HG02610 (cell line): ENCODE results near the gene PLCH1.

Experiments used
- ATAC-seq: cut with Tn5 transposase; IDR thresholded peaks from one replicate; pipeline ENCODE4 v1.9.1; 2021; ENCODE audit warnings: mild to moderate bottlenecking, moderate library complexity; ENCODE audit not compliant: unreplicated experiment

Gene PLCH1

DNA sequence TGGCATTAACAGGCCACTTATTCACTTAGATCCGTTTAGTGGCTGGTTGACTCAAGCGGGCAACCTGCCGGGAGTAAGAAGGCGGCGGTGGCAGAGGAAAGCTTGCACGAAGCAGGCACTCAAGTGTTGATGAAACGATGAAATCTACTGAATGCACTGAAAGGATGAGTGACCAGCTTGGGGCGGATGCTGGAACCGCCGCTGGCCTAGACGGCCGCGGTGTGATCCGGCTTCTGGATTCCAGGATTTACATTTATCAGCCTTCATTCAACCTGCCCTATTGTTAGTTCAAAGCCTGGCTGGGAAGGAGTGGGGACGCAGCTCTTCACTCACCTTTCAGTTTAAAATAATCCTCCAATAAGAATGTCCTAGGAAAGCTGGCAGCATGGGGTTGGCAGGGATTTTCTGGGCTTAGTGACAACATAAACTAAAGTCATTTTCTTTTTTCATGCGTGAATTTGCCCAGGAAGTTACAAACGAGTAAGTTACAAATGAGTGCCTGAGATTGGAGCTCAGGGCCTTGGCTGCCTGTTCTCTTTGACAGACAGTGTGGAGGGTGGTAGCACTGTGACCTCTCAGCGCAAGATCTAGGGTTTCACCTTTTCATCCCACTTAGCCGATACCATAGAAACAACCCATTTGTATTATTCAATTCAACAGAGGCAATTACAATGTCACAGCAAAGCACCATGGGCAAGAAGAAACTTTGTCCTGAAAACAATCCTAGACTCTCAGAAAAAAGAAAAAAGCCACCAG is 1.1 kb upstream of the PLCH1 start:
- ATAC-seq, result no peak

DNA sequence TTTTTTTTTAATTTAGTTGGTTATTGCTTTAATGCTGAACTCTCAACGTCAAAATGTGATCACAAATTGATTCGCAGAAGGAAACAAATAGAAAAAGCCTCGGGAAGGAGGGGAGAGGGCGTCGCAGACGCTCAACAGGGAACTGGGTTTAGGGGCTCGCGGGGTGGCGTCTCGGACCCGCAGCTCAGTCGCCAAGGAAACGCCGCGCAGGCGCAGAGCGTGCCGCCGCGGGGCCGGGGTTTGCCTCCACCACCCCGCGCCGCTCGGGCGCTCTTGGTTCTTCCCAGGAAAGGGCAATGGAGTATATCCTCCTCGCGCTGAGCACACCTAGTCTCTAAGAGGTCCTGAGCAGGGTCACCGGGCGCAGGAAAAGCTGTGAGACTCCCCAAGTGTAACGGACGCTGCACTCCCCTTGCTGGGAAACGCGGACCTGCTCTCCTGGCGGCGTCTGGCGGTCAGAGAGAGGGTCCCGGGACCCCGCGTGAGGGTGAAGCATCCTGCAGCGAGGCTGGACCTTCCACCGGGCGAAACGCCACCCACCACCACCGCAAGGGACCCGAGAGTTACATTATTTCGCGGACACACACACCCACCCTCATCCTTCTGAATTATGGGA is 753 bp downstream of the PLCH1 start:
- peak; percentile 33 for ATAC-seq

GRCh38 chr3:155743606-155744005 is 1.3 kb downstream of the PLCH1 start:
- no peak for ATAC-seq

DNA sequence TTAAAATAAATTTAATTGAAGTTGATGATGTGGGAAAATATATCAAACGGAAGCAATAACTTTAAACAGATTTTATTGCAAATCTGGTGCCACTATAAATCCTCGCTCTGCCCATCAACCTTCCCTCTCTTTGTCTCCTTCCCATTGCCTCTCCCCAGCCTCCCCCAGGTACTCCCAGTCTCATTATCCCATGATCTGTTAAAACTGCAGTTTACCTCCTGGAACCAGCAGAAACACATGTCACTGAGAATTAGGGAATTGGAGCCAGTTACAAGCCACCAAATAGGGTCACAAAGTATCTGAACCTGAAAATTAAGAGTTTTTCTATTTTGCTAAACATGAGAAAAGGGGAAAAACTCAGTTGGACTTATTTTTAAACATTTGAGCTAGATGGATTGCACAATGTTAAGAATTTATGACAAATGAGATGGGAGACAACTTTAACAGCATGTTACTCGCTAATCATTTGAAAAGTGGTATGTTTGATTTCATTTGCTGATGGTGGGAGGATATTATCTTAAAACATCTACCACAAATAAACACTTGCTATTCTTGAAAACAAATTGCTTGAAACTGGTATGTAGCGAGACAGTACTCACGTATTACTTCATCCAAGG is 2.4 kb downstream of the PLCH1 start:
- no peak for ATAC-seq

DNA sequence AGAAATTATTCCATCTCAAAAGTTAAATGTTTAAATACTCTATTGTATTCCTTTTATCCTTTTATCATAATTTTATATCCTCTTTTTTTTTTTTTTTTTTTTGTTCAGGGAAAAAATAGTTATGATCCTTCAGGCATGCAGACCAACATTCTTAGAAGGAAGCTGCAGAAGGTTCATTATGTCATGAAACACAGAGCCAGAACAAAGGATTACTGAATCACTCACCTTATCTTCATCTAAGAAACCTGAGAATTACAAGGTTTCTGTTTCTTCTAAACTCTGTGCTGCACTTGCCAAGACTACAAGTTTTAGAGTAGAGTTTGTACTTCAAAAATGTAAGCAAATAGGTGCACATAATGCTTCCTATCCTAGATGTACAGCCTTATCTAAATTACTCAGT is 3.3 kb downstream of the PLCH1 start:
- ATAC-seq, result no peak

- no peak for ATAC-seq
Observed at GRCh38 chr3:155741101-155741500, 3.8 kb downstream of the PLCH1 start.

GRCh38 chr3:155739154-155739553 is 5.7 kb downstream of the PLCH1 start:
- no peak for ATAC-seq

- no peak for ATAC-seq
Observed at GRCh38 chr3:155738580-155739076, 6.2 kb downstream of the PLCH1 start.

GRCh38 chr3:155737844-155738460 is 6.9 kb downstream of the PLCH1 start:
- peak; percentile 91 for ATAC-seq

DNA sequence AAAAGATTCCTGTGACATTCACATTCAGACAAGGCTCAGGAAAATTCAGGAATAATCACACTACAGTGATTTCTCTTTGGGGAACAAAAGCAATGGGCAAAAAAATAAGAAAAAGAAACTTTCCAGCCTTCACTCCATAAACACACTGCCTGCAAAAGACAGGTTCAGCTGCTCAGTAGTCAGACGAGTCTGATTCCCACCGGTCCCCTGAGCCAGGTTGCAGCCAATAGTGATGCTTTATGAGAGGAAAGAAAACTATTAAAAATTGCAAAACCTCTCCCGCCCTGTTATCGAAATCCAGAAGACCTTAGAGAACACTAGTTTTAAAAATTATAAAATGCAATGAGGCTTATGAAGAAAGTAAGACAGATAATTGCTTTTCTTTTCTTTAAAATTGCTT is 8.5 kb downstream of the PLCH1 start:
- ATAC-seq, result no peak

- no peak for ATAC-seq
Observed at GRCh38 chr3:155730843-155731242, 14.0 kb downstream of the PLCH1 start.

GRCh38 chr3:155727836-155728235 is 17.0 kb downstream of the PLCH1 start:
- ATAC-seq, result no peak

DNA sequence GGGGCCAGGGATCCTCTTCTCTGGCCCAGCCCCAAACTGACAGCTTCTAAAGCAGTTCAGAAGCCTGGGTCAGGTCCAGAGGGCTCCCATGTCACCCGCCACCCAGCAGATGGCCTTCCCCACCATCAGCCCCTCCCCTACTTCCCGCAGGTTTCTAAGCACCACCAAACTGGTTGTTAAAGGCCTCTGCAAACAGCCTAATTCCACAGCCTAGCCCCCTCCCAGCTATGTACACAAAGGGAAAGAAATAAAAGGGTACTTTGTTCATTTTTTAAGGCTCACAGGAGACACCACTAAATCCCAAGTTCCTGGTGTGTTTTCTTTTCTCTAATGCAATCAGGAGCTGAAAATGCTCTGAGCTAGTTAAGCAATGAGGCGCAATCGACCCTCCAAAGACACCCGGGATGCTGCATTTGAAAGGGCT is 30.6 kb downstream of the PLCH1 start:
- ATAC-seq, result no peak

DNA sequence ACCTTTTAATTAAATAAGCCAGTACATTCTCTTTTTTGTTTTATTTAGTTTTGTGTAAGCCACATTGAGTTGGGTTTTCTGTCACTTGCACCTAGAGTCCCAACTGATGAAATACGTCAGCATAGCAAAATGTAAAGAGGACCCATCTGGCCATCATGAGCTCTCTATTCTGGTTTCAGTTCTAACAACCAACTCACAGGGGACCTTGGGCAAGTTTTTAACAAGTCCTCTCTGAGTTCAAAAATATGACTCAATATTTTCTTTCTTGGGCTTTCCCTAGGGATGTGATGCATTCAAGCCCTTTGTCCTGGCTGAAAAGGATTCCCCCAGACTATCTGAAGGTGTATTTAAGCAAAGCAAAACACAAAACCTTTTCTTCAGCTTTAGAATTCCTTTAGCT is 32.9 kb downstream of the PLCH1 start:
- ATAC-seq, result peak; percentile 98

DNA sequence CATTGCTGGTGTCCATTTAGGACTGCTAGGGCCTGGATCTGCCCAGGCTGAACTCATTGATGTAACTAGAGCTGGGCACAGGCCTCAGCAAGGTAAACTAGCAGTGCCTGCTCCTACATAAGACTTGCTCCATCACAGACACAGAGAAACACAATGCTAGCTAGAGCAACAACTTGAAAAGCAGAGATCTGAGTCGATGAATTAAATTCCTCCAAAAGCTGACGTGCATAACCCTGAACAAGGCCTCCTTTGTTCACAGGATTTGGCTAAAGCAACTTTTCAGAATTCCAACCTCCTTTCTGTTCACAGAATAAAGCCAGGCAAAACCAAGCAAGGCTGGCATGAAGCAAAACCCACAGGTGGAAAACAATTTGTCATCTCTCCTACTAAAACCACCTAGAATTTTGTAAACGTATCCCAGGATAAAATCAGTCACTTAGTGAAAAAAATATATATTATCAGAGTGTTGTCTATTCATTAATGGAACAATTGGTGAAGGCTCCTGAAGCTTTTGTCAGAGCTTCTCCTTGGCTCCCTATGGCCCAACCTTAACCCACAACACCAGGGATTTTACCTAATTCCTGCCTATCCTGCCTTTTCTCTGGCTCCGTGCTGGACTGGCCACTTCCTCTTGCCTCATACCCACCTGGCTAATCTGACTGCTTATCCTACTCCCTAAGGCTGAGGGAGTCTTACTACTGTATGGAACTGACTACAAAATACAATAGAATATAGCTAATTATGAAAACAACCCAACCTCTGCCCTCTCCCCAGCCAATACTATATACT is 39.9 kb downstream of the PLCH1 start:
- no peak for ATAC-seq

DNA sequence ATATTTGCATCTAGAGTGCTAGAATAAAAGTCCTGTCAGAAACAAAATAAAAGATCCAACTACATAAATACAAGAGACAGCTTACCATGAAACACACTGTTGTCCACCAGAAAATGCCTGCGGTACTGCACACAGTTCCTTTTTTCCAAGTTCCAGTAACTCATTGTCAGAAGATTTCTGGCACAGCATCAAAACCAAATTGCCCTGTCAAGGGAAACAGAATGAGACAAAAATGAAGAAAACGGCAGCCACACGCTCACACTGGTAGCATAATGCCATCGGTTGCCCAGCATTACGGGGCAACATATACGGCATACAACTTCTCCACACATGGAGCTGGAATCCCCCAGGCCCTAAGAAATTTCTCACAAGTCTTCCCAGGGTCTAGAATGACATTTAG is 40.8 kb downstream of the PLCH1 start:
- no peak for ATAC-seq

GRCh38 chr3:155702745-155703591 is 41.9 kb downstream of the PLCH1 start:
- ATAC-seq, result no peak

- ATAC-seq, result peak; percentile 62
Observed at GRCh38 chr3:155701882-155702465, 42.9 kb downstream of the PLCH1 start.

GRCh38 chr3:155697542-155697941 is 47.3 kb downstream of the PLCH1 start:
- ATAC-seq, result no peak

GRCh38 chr3:155690921-155691320 is 54.0 kb downstream of the PLCH1 start:
- no peak for ATAC-seq
